NB4 (cell line): Measurements from ENCODE around the gene KAZN.

ENCODE experiments used
- DNase-seq: peaks from one replicate; pipeline ENCODE4 v3.0.0; 2010; ENCODE audit warnings: low read depth
- H3K4me3 ChIP-seq: one replicate; pipeline ENCODE4 v1.5.1; 2011; ENCODE audit warnings: mild to moderate bottlenecking, low read depth, low read length, moderate library complexity
- MAX ChIP-seq: IDR thresholded peaks from 2 replicates; pipeline ENCODE4 v1.6.1; 2011; ENCODE audit warnings: low read depth, low read length
- MYC ChIP-seq: IDR thresholded peaks from 2 replicates; pipeline ENCODE4 v1.6.1; 2011; ENCODE audit warnings: low read depth, low read length
- POLR2A ChIP-seq: IDR thresholded peaks from 2 replicates; pipeline ENCODE4 v1.6.1; 2011; ENCODE audit warnings: mild to moderate bottlenecking; ENCODE audit not compliant: insufficient read length; ENCODE audit errors: extremely low read depth
- TF ChIP-seq, protein P1 (sequence below): IDR thresholded peaks from one replicate; pipeline ENCODE4 v1.5.1; 2012; ENCODE audit warnings: low read depth, low read length

KAZN gene

GRCh38 chr1:14881775-14882672, 283.5 kb downstream of the KAZN start:
- DNase-seq = no peak
- H3K4me3 ChIP-seq = no peak overlapping the region
- TF ChIP-seq MAX = no peak
- TF ChIP-seq MYC = no peak
- TF ChIP-seq POLR2A = no peak
- TF ChIP-seq, protein P1, sequence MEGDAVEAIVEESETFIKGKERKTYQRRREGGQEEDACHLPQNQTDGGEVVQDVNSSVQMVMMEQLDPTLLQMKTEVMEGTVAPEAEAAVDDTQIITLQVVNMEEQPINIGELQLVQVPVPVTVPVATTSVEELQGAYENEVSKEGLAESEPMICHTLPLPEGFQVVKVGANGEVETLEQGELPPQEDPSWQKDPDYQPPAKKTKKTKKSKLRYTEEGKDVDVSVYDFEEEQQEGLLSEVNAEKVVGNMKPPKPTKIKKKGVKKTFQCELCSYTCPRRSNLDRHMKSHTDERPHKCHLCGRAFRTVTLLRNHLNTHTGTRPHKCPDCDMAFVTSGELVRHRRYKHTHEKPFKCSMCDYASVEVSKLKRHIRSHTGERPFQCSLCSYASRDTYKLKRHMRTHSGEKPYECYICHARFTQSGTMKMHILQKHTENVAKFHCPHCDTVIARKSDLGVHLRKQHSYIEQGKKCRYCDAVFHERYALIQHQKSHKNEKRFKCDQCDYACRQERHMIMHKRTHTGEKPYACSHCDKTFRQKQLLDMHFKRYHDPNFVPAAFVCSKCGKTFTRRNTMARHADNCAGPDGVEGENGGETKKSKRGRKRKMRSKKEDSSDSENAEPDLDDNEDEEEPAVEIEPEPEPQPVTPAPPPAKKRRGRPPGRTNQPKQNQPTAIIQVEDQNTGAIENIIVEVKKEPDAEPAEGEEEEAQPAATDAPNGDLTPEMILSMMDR = no peak

DNA sequence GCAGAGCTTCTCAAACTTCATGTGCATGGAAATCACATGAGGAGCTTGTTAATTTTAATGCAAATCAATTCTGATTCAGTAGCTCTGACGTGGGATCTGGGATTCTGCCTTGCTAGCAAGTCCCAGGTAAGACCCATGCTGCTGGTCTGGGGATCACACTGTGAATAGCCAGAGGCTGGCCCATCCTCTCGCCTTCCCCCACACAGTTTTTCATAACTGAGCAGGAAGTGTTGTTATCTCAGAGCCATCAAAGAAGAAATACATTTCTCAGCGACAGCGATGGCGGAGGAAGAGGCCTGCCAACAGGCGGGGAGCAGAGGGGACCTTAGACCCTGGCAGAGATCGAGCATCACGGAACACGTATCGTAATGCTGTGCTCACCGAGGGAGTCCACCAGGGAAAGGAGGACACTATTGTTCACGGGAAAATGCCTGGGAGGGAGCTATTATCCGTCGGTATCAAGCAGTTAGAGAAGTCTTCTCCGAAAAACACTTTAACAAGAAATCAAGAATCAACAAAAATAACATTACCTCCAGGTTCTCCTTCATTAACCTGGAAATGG, 286.2 kb downstream of the KAZN start:
- no peak for DNase-seq
- TF ChIP-seq MYC (no peak), POLR2A (no peak), MAX (no peak)
- TF ChIP-seq, protein P1 = no peak
- no peak overlapping the region for H3K4me3 ChIP-seq

- H3K4me3 ChIP-seq = no peak overlapping the region
- TF ChIP-seq POLR2A (no peak), MAX (no peak), MYC (no peak)
- TF ChIP-seq, protein P1 = no peak
- DNase-seq = no peak
Measured at GRCh38 chr1:14887044-14887566, 288.6 kb downstream of the KAZN start.

DNA sequence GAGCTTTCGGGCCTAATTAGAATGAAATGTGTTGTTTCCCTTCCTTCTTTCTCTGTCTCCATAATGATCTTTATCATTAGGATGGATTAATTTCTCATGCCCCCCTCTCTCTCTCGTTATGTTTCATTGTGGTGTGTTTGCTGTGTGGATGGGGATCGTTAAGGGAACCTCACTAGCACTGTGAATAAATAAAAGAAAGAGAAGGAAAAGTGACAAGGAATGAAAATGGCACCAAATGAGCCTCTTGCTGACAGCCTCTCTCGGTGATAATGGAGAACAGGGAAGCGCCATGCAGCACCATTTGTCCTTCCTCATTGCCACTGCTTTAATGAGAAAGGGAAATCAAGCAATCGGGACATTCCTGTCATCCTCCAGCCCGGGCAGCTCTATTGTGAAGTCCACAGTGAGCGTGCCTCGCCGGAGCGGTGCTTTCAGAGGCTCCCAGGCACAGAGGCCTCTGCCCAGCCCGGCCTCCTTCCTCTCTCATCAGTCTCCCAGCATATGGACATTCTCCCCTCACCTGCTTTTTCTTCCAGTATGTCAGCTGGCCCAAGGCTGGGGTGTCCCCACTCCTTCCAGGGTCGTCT, 289.4 kb downstream of the KAZN start:
- TF ChIP-seq MAX = no peak
- no peak for TF ChIP-seq POLR2A
- TF ChIP-seq MYC = no peak
- TF ChIP-seq, protein P1 = no peak
- no peak for DNase-seq
- H3K4me3 ChIP-seq = no peak overlapping the region

GRCh38 chr1:14888374-14888773, 289.9 kb downstream of the KAZN start:
- TF ChIP-seq, protein P1 = no peak
- TF ChIP-seq POLR2A (no peak), MAX (no peak), MYC (no peak)
- DNase-seq = no peak
- H3K4me3 ChIP-seq = no peak overlapping the region
